Vagina (tissue), 2 donors: ENCODE data around the gene BHLHA9. TPM values are rescaled to one million over a fixed set of nuclear protein-coding genes. Genes with fewer than 3 reads are reported as not detected.

Experiments used
- DNase-seq, 2 donors: peaks; one replicate each; pipeline ENCODE4 v3.0.0-alpha.2; 2017; ENCODE audit errors: extremely low spot score in 2 of 2
- H3K27ac ChIP-seq: fragments of 200-600 bp; sonication (generic); one replicate; pipeline ENCODE4 v1.5.1; 2019
- H3K27me3 ChIP-seq: fragments of 200-600 bp; sonication (generic); one replicate; pipeline ENCODE4 v1.5.1; 2019
- H3K36me3 ChIP-seq, 2 donors: fragments of 200-600 bp; sonication (generic); one replicate each; pipeline ENCODE4 v1.5.1; 2017 to 2019
- H3K4me1 ChIP-seq: fragments of 200-600 bp; sonication (generic); one replicate; pipeline ENCODE4 v1.5.1; 2019
- H3K4me3 ChIP-seq, 2 donors: fragments of 200-600 bp; sonication (generic); 1 replicate in 1 of 2; 2 replicates in 1 of 2; pipeline ENCODE4 v1.5.1; 2016 to 2019
- H3K9me3 ChIP-seq: fragments of 200-600 bp; sonication (generic); one replicate; pipeline ENCODE4 v1.5.1; 2019
- POLR2A ChIP-seq, 2 donors: fragments of 450-650 bp; IDR thresholded peaks; one replicate each; pipeline ENCODE4 v1.6.1; 2017; ENCODE audit warnings: antibody characterized with exemption in 2 of 2, mild to moderate bottlenecking in 2 of 2, moderate library complexity in 2 of 2
- POLR2AphosphoS5 ChIP-seq, 2 donors: sonication (generic); formaldehyde crosslinking; IDR thresholded peaks; one replicate each; pipeline ENCODE4 v1.9.0; 2017; ENCODE audit warnings: antibody characterized with exemption in 2 of 2, mild to moderate bottlenecking in 2 of 2, low read depth in 1 of 2; ENCODE audit not compliant: insufficient read depth in 1 of 2
- intact Hi-C: fragments of 100-400 bp; cut with DNase I; formaldehyde crosslinking; loops from one replicate; pipeline ENCODE4 v1.15.1; 2023
- total RNA-seq: library from RNA; depleted of rRNA; stranded (reverse); fragments of >200 nt; gene quantifications from one replicate; pipeline ENCODE4 v1.2.3, GENCODE V29; 2016
- TF ChIP-seq, protein P1 (sequence below), 3 experiments: fragments of 450-650 bp in 2 of 3; fragments of 200-600 bp in 1 of 3; sonication (generic) in 1 of 3; IDR thresholded peaks; one replicate each; pipeline ENCODE4 v1.5.1; 2017 to 2019; ENCODE audit warnings: antibody characterized with exemption in 3 of 3, mild to moderate bottlenecking in 2 of 3, moderate library complexity in 2 of 3

The BHLHA9 gene
- total RNA-seq, 1 donor from 2014 or later: not detected

GRCh38 chr17:1260770-1261161 lies 9.5 kb upstream of the BHLHA9 start:
- no peak for TF ChIP-seq POLR2AphosphoS5 (IDR thresholded peaks at IDR 0.05; ENCODE audit: insufficient read depth in 1 of 2, low read depth in 1 of 2)
- TF ChIP-seq, protein P1, sequence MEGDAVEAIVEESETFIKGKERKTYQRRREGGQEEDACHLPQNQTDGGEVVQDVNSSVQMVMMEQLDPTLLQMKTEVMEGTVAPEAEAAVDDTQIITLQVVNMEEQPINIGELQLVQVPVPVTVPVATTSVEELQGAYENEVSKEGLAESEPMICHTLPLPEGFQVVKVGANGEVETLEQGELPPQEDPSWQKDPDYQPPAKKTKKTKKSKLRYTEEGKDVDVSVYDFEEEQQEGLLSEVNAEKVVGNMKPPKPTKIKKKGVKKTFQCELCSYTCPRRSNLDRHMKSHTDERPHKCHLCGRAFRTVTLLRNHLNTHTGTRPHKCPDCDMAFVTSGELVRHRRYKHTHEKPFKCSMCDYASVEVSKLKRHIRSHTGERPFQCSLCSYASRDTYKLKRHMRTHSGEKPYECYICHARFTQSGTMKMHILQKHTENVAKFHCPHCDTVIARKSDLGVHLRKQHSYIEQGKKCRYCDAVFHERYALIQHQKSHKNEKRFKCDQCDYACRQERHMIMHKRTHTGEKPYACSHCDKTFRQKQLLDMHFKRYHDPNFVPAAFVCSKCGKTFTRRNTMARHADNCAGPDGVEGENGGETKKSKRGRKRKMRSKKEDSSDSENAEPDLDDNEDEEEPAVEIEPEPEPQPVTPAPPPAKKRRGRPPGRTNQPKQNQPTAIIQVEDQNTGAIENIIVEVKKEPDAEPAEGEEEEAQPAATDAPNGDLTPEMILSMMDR (IDR thresholded peaks at IDR 0.05): no peak
- no peak for TF ChIP-seq POLR2A (IDR thresholded peaks at IDR 0.05)
- Histone ChIP-seq H3K27me3 (no peaks in the 10 kb centered on the region), H3K9me3 (no peaks in the 10 kb centered on the region), H3K4me1 (peaks cover 13% of the 10 kb centered on the region), H3K27ac (no peak overlapping the region), H3K4me3 (no peak overlapping the region), H3K36me3 (no peaks in the 10 kb centered on the region)
- intact Hi-C loops: loop anchor here (10.0 kb wide), 1 partner anchor 194 kb away; the partner anchor contains the start of gene CRK
- no peak for DNase-seq

DNA sequence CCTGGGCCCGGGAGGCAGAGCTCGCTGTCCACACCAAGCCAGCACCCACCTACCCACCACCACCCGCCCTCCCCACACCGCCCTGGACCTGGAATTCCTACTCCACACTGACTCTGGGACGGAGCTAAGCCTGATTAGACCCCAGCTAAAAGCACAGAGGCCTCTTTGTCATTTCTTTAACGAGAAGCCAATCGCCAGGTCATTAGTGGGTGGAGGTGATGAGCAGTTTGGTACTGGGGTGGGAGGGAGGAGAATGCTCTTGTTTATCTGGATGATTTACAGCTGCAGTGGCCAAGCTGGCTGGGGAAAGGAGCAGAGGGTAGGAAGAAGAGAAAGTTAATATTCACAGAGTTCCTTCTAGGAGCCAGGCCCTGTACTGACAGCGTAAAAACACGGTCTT lies 6.0 kb upstream of the BHLHA9 start:
- Histone ChIP-seq H3K4me1 (peaks cover 29% of the 10 kb centered on the region), H3K27ac (no peak overlapping the region), H3K36me3 (no peaks in the 10 kb centered on the region), H3K9me3 (no peaks in the 10 kb centered on the region), H3K27me3 (no peaks in the 10 kb centered on the region), H3K4me3 (no peak overlapping the region)
- TF ChIP-seq, protein P1 (IDR thresholded peaks at IDR 0.05): no peak
- TF ChIP-seq POLR2A (IDR thresholded peaks at IDR 0.05) (no peak), POLR2AphosphoS5 (IDR thresholded peaks at IDR 0.05; ENCODE audit: insufficient read depth in 1 of 2, low read depth in 1 of 2) (no peak)
- intact Hi-C loops: loop anchor here (10.0 kb wide), 1 partner anchor 191 kb away; the partner anchor contains the start of gene CRK
- DNase-seq: no peak

GRCh38 chr17:1267471-1267943 lies 2.7 kb upstream of the BHLHA9 start:
- intact Hi-C loops: loop anchor here (5.0 to 10.0 kb wide), 2 partner anchors 187 to 245 kb away; partner anchors contain the start of gene CRK
- DNase-seq: no peak
- H3K4me3 ChIP-seq: peak overlapping the region; percentile 55 to 94
- no peaks in the 10 kb centered on the region for H3K36me3 ChIP-seq
- no peaks in the 10 kb centered on the region for H3K9me3 ChIP-seq
- no peaks in the 10 kb centered on the region for H3K27me3 ChIP-seq
- TF ChIP-seq POLR2AphosphoS5 (IDR thresholded peaks at IDR 0.05; ENCODE audit: insufficient read depth in 1 of 2, low read depth in 1 of 2) (no peak), POLR2A (IDR thresholded peaks at IDR 0.05) (no peak)
- TF ChIP-seq, protein P1 (IDR thresholded peaks at IDR 0.05): no peak
- peaks cover 21% of the 10 kb centered on the region for H3K4me1 ChIP-seq
- peak overlapping the region; percentile 79 for H3K27ac ChIP-seq

GRCh38 chr17:1271030-1271423 lies 783 bp downstream of the BHLHA9 start:
- peaks cover 21% of the 10 kb centered on the region for H3K4me1 ChIP-seq
- H3K4me3 ChIP-seq: peak overlapping the region in 1 of 2 donors; percentile 30
- intact Hi-C loops: loop anchor here (5.0 to 10.0 kb wide), 2 partner anchors 61 to 374 kb away; partner anchors contain the start of genes RILP and SCARF1
- no peaks in the 10 kb centered on the region for H3K36me3 ChIP-seq
- no peak overlapping the region for H3K27ac ChIP-seq
- no peaks in the 10 kb centered on the region for H3K27me3 ChIP-seq
- DNase-seq: no peak
- TF ChIP-seq, protein P1 (IDR thresholded peaks at IDR 0.05): no peak
- H3K9me3 ChIP-seq: no peaks in the 10 kb centered on the region

- H3K9me3 ChIP-seq: no peaks in the 10 kb centered on the region
- TF ChIP-seq POLR2AphosphoS5 (IDR thresholded peaks at IDR 0.05; ENCODE audit: insufficient read depth in 1 of 2, low read depth in 1 of 2) (no peak), POLR2A (IDR thresholded peaks at IDR 0.05) (no peak)
- TF ChIP-seq, protein P1 (IDR thresholded peaks at IDR 0.05): no peak
- no peaks in the 10 kb centered on the region for H3K27me3 ChIP-seq
- no peak overlapping the region for H3K27ac ChIP-seq
- intact Hi-C loops: loop anchor here (5.0 to 10.0 kb wide), 2 partner anchors 61 to 373 kb away; partner anchors contain the start of genes RILP and SCARF1
- H3K4me3 ChIP-seq: peak overlapping the region in 1 of 2 donors; percentile 30
- no peak for DNase-seq
- peaks cover 21% of the 10 kb centered on the region for H3K4me1 ChIP-seq
- H3K36me3 ChIP-seq: no peaks in the 10 kb centered on the region
Measured at GRCh38 chr17:1271441-1271840, 1.2 kb downstream of the BHLHA9 start.
